Limb (tissue), 2 donors: ENCODE results near the gene PLCH1.
A peak's percentile ranks its signal among the peaks of the same experiment; 100 is the strongest.

Source experiments
- DNase-seq, 2 donors: peaks; one replicate each; pipeline ENCODE4 v3.0.0-alpha.2; 2016; ENCODE audit errors: extremely low spot score in 2 of 2

PLCH1 gene

DNA sequence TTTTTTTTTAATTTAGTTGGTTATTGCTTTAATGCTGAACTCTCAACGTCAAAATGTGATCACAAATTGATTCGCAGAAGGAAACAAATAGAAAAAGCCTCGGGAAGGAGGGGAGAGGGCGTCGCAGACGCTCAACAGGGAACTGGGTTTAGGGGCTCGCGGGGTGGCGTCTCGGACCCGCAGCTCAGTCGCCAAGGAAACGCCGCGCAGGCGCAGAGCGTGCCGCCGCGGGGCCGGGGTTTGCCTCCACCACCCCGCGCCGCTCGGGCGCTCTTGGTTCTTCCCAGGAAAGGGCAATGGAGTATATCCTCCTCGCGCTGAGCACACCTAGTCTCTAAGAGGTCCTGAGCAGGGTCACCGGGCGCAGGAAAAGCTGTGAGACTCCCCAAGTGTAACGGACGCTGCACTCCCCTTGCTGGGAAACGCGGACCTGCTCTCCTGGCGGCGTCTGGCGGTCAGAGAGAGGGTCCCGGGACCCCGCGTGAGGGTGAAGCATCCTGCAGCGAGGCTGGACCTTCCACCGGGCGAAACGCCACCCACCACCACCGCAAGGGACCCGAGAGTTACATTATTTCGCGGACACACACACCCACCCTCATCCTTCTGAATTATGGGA lies 753 bp downstream of the PLCH1 start:
- DNase-seq: peak in 1 of 2 donors; percentile 88

- no peak for DNase-seq
Observed at GRCh38 chr3:155743606-155744005, 1.3 kb downstream of the PLCH1 start.

DNA sequence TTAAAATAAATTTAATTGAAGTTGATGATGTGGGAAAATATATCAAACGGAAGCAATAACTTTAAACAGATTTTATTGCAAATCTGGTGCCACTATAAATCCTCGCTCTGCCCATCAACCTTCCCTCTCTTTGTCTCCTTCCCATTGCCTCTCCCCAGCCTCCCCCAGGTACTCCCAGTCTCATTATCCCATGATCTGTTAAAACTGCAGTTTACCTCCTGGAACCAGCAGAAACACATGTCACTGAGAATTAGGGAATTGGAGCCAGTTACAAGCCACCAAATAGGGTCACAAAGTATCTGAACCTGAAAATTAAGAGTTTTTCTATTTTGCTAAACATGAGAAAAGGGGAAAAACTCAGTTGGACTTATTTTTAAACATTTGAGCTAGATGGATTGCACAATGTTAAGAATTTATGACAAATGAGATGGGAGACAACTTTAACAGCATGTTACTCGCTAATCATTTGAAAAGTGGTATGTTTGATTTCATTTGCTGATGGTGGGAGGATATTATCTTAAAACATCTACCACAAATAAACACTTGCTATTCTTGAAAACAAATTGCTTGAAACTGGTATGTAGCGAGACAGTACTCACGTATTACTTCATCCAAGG lies 2.4 kb downstream of the PLCH1 start:
- DNase-seq: no peak

DNA sequence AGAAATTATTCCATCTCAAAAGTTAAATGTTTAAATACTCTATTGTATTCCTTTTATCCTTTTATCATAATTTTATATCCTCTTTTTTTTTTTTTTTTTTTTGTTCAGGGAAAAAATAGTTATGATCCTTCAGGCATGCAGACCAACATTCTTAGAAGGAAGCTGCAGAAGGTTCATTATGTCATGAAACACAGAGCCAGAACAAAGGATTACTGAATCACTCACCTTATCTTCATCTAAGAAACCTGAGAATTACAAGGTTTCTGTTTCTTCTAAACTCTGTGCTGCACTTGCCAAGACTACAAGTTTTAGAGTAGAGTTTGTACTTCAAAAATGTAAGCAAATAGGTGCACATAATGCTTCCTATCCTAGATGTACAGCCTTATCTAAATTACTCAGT lies 3.3 kb downstream of the PLCH1 start:
- no peak for DNase-seq

DNA sequence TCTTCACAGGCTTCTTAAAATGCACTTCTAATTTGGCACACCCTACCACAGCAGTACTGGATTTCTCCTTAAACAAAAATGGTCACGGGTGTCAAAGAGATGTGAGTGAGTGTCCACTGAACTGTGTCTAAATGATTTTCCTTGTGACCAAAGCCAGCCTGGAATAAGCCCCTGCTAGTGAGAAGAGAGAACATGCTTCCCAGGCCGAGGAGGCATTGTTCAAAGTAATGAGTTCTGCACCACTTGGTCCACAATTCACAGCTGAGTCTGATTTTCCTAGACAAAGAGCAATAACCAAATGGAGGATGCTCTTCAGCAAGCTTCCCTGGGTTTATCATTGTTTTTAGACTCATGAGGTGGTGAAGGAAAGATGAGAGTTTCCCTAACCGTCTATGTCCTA lies 3.8 kb downstream of the PLCH1 start:
- no peak for DNase-seq

GRCh38 chr3:155739154-155739553 lies 5.7 kb downstream of the PLCH1 start:
- DNase-seq: no peak

GRCh38 chr3:155738580-155739076 lies 6.2 kb downstream of the PLCH1 start:
- DNase-seq: no peak

DNA sequence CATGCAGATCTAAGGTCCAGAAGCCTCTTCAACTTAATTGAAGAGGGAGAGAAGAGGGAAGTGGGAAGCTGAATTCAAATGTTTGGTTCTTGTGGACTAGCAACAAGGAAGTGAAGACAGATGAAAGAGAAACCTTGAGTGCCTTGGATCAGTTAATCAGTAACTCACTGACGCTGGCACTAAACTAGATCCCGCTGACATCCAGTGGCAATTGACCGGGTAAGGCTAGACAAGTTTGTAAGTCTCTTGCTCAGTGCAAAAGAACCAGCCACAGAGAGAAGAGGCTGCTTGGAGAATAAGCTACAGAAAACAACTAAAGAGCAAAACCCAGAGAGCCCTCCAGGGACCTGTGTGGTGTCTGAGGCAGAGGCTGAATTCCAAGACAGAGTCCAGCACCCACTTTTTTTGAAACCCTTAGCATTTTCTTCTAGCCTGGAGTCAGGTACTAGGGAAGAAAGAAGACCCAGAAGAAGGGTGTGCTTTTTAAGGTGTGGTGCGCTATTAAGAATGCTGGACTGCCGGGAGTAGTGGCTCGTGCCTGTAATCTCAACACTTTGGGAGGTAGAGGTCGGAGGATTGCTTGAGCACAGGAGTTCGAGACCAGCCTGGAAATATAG lies 6.9 kb downstream of the PLCH1 start:
- DNase-seq: no peak

- DNase-seq: no peak
Observed at GRCh38 chr3:155736381-155736780, 8.5 kb downstream of the PLCH1 start.

GRCh38 chr3:155730843-155731242 lies 14.0 kb downstream of the PLCH1 start:
- DNase-seq: no peak

DNA sequence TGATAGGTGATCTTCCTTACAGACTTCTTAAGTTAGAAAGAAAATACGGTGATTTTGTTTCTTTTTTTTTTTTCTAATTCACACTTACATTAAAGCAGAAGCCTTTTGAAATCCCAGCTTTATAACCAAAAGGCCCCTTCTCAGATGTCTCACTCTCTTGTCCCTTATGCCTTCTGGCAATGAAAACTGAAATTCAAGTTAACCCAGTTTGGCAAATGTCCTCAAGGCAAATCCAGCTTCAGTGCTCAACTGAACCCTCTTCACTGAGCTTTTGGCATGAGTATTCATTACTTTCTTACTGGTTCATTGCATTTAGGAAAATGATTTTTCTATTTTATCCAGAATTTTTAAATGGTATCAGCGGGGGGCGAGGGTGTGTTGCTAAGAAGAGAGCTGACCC lies 17.0 kb downstream of the PLCH1 start:
- no peak for DNase-seq

- DNase-seq: peak in 1 of 2 donors; percentile 32
Observed at GRCh38 chr3:155714295-155714718, 30.6 kb downstream of the PLCH1 start.

- DNase-seq: no peak
Observed at GRCh38 chr3:155712008-155712407, 32.9 kb downstream of the PLCH1 start.

- DNase-seq: peak in 1 of 2 donors; percentile 19
Observed at GRCh38 chr3:155704771-155705559, 39.9 kb downstream of the PLCH1 start.

- no peak for DNase-seq
Observed at GRCh38 chr3:155704061-155704460, 40.8 kb downstream of the PLCH1 start.

GRCh38 chr3:155702745-155703591 lies 41.9 kb downstream of the PLCH1 start:
- DNase-seq: no peak

DNA sequence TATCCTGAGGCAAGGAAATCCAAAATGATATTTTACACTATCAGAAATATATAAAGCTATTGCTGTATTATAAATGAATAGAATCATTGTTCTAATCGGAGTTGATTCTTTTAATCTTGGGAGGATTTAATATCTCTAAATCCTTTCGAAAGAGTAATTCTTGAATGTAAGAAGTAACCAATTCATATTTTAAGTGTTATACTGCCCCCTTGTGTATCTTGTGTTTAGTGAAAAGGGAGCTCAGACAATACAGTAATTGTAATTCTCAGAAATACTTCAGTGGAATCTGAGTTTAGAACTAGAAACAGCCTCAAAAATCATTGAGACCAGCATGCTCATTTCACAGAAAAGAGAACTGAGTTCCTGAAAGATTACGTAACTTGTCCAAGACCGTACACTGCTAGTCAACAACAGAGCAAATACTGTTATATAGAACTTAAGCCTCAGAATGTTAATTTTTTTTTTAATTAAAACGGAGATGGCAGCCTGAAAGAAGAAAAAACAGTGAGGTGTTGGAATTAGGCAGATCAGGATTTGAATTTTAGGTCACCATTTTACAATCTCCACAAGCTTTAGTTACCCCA lies 42.9 kb downstream of the PLCH1 start:
- DNase-seq: peak in 1 of 2 donors; percentile 82

- DNase-seq: no peak
Observed at GRCh38 chr3:155697542-155697941, 47.3 kb downstream of the PLCH1 start.

- DNase-seq: no peak
Observed at GRCh38 chr3:155690921-155691320, 54.0 kb downstream of the PLCH1 start.

GRCh38 chr3:155688481-155688880 lies 56.4 kb downstream of the PLCH1 start:
- no peak for DNase-seq

DNA sequence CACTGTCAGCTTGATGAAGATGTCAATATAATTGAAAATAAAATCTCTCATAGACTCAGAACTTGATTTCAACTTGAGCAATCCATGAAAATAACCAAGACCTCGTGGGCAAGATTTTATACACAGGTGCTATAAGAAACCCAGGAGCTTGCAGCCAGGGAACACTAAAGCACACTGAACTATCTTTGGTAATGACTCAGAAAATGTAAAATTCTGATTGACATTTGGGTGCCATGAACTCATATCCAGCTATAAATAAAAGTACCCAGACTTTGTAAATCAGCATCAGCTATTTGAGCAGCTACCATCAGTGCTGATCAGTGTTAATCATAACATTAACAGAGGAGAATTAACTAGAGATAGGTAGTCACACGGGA lies 61.5 kb downstream of the PLCH1 start:
- no peak for DNase-seq
